Measurements from ENCODE around the gene OR52K1. TPM values are rescaled to one million over a fixed set of nuclear protein-coding genes. Genes with fewer than 3 reads are reported as not detected.

The OR52K1 gene
- not detected for total RNA-seq

- no peaks in the 10 kb centered on the region for H3K36me3 Mint-ChIP-seq (ENCODE audit: low read depth)
- CTCF ChIA-PET, result interaction anchor here (1.5 kb wide), 1 partner anchor 295 kb away, joined by 3 read pairs; no protein-coding TSS in a partner anchor
- H3K9me3 Mint-ChIP-seq, result no peaks in the 10 kb centered on the region
- POLR2A ChIA-PET, result no interaction called here
- H3K27me3 Mint-ChIP-seq, result peaks cover 7% of the 10 kb centered on the region
- DNase-seq, result no peak
- peaks cover 10% of the 10 kb centered on the region for H3K4me1 Mint-ChIP-seq (ENCODE audit: low read depth)
- intact Hi-C loops (cut with micrococcal nuclease), result no loop called here
- no peak for ATAC-seq
- TF ChIP-seq, protein P1, sequence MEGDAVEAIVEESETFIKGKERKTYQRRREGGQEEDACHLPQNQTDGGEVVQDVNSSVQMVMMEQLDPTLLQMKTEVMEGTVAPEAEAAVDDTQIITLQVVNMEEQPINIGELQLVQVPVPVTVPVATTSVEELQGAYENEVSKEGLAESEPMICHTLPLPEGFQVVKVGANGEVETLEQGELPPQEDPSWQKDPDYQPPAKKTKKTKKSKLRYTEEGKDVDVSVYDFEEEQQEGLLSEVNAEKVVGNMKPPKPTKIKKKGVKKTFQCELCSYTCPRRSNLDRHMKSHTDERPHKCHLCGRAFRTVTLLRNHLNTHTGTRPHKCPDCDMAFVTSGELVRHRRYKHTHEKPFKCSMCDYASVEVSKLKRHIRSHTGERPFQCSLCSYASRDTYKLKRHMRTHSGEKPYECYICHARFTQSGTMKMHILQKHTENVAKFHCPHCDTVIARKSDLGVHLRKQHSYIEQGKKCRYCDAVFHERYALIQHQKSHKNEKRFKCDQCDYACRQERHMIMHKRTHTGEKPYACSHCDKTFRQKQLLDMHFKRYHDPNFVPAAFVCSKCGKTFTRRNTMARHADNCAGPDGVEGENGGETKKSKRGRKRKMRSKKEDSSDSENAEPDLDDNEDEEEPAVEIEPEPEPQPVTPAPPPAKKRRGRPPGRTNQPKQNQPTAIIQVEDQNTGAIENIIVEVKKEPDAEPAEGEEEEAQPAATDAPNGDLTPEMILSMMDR (IDR thresholded peaks at IDR 0.05), result no peak
- no peak within 1 kb of the TSS for H3K27ac Mint-ChIP-seq
- no peak within 1 kb of the TSS for H3K4me3 Mint-ChIP-seq
Observed at GRCh38 chr11:4482445-4482844, at the start of gene OR52K1. TSS of gene OR52K1 (plus strand) at chr11:4482646. CDS start at chr11:4488901, 6,255 bp downstream.

GRCh38 chr11:4433856-4434255, 48.6 kb upstream of the OR52K1 start:
- no peak overlapping the region for H3K4me3 Mint-ChIP-seq
- no peaks in the 10 kb centered on the region for H3K27me3 Mint-ChIP-seq
- intact Hi-C loops (cut with micrococcal nuclease), result no loop called here
- no peak overlapping the region for H3K27ac Mint-ChIP-seq
- POLR2A ChIA-PET, result no interaction called here
- no peaks in the 10 kb centered on the region for H3K4me1 Mint-ChIP-seq (ENCODE audit: low read depth)
- CTCF ChIA-PET, result no interaction called here
- DNase-seq, result no peak
- H3K9me3 Mint-ChIP-seq, result no peaks in the 10 kb centered on the region
- ATAC-seq, result no peak
- H3K36me3 Mint-ChIP-seq (ENCODE audit: low read depth), result no peaks in the 10 kb centered on the region
- TF ChIP-seq, protein P1 (IDR thresholded peaks at IDR 0.05), result no peak

DNA sequence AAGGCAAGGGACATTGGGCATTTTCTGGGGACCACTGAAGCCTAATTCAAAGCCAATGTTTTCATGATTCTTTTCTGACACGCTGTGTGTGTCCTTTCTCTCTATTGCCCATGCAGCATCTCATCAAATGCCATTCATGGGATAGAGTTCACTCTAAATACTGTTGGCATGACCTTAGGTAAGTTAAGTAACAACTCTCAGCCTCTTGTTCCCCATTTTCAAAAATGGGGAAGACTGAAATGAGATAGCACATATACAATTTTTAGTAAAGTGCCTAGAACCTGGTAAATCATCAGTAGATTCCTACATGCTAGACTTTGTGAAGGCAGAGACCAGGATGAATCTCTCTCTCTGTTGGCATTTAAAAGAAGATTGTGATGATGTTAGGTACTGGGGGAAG, 46.0 kb upstream of the OR52K1 start:
- H3K27me3 Mint-ChIP-seq, result no peaks in the 10 kb centered on the region
- H3K27ac Mint-ChIP-seq, result no peak overlapping the region
- ChIA-PET CTCF (no interaction called here), POLR2A (no interaction called here)
- intact Hi-C loops (cut with micrococcal nuclease), result no loop called here
- DNase-seq, result no peak
- TF ChIP-seq, protein P1 (IDR thresholded peaks at IDR 0.05), result no peak
- no peaks in the 10 kb centered on the region for H3K36me3 Mint-ChIP-seq (ENCODE audit: low read depth)
- no peak overlapping the region for H3K4me3 Mint-ChIP-seq
- no peaks in the 10 kb centered on the region for H3K4me1 Mint-ChIP-seq (ENCODE audit: low read depth)
- H3K9me3 Mint-ChIP-seq, result no peaks in the 10 kb centered on the region
- no peak for ATAC-seq

DNA sequence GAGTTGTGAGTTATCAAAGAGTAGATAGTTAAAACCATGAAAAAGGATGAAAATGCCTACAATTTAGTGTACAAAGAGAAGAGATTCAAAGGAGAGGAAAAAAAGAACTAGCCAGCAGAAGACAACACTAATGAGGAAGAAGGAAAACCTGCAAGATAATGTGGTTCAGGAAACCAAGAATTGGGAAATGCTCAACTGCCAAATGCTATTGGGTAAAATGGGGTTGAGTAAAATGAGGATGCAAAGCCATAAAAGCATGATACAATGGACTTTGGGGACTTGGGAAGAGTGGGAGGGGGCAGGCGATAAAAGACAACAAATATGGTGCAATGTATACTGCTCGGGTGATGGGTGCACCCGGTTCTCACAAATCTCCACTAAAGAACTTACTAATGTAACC, 40.9 kb upstream of the OR52K1 start:
- Mint-ChIP-seq H3K4me3 (no peak overlapping the region), H3K36me3 (ENCODE audit: low read depth) (no peaks in the 10 kb centered on the region), H3K27me3 (peaks cover 1% of the 10 kb centered on the region), H3K4me1 (ENCODE audit: low read depth) (no peaks in the 10 kb centered on the region), H3K27ac (no peak overlapping the region), H3K9me3 (no peaks in the 10 kb centered on the region)
- intact Hi-C loops (cut with micrococcal nuclease), result no loop called here
- DNase-seq (no peak), ATAC-seq (no peak)
- ChIA-PET CTCF (no interaction called here), POLR2A (no interaction called here)
- TF ChIP-seq, protein P1 (IDR thresholded peaks at IDR 0.05), result no peak

DNA sequence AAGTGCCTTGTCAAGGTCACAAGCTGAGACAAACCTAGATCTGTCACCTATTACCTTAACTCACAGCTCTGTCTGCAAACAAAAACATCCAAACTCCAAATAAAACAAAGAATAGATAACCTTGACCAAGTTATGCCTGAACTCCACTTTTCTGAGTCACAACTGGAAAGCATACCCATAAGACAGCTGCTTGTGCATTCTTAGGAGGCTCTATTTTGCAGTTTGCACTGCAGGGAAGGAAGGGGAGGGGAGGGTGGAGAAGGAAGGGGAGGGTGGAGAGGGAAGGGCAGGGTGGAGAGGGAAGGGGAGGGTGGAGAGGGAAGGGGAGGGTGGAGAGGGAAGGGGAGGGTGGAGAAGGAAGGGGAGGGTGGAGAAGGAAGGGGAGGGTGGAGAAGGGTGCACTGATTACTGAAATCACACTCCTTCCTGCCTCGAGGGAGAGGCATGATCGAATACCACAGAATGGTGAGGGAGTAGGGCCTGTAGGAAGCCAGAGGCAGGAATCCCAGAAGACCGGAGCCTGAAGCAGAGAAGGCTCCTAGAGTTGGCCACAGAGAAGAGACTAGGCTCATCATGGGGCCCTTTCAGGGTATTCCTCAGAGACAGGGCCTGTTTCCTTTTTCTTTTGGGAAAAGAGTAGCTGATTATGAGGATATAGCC, 39.1 kb upstream of the OR52K1 start:
- no peak overlapping the region for H3K27ac Mint-ChIP-seq
- no peaks in the 10 kb centered on the region for H3K4me1 Mint-ChIP-seq (ENCODE audit: low read depth)
- TF ChIP-seq, protein P1 (IDR thresholded peaks at IDR 0.05), result no peak
- H3K27me3 Mint-ChIP-seq, result peaks cover 1% of the 10 kb centered on the region
- H3K9me3 Mint-ChIP-seq, result no peaks in the 10 kb centered on the region
- ATAC-seq (no peak), DNase-seq (no peak)
- intact Hi-C loops (cut with micrococcal nuclease), result no loop called here
- CTCF ChIA-PET, result interaction anchor here (1.3 kb wide), 1 partner anchor 9 kb away, joined by 3 read pairs; no protein-coding TSS in a partner anchor
- POLR2A ChIA-PET, result no interaction called here
- no peaks in the 10 kb centered on the region for H3K36me3 Mint-ChIP-seq (ENCODE audit: low read depth)
- H3K4me3 Mint-ChIP-seq, result no peak overlapping the region
